ENCODE results near the gene HPS1. TPM values are rescaled to one million over a fixed set of nuclear protein-coding genes. Genes with fewer than 3 reads are reported as not detected.

The HPS1 gene
- total and polyA plus RNA-seq, 2 of the 8 experiments (the other 6 are each of a cell fraction or from before 2014, with no cell fraction given) = 38.7 to 61.7 TPM

DNA sequence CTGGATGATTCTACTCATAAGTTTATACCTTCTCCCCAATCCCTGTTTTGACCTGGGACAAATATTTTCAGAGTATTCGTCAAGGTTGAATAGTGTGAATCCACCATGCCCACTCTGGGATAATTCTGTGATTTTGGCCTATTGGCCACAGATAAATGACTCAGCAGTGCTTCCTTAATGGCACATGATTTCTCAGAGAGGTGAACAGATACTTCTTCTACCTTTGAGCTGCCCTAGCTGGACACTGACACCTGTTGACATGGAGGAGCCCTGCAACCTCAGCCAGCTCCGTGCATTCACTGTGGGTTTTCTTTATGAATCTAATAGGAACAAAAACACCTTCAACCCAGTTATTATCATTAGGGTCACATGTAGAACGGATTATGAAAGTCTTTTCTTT lies 40.9 kb upstream of the HPS1 start:
- H3K23me2 ChIP-seq (ENCODE audit: low read depth, low read length) = no peaks in the 10 kb centered on the region
- ChIA-PET POLR2A (ENCODE audit: partially characterized antibody) (interaction anchor here (1.5 kb wide), 1 partner anchor 62 kb away, joined by 3 read pairs; no protein-coding TSS in a partner anchor), CTCF (ENCODE audit: partially characterized antibody) (no interaction called here)
- no peak overlapping the region for H3K4ac ChIP-seq (replicated peaks; ENCODE audit: insufficient read length, low read depth, low read length)
- no peak overlapping the region for H3K4me3 ChIP-seq (ENCODE audit: extremely low read depth in 1 of 4, insufficient read depth in 2 of 4, low read depth in 3 of 4, low read length in 4 of 4)
- H3K9me3 ChIP-seq (ENCODE audit: insufficient read depth in 2 of 2, low read depth in 1 of 2, low read length in 1 of 2) = peaks cover 3% of the 10 kb centered on the region in 2 experiments; a peak in 2 of 4 replicates
- DNase-seq (ENCODE audit: low read depth in 1 of 2, low spot score in 2 of 2) = no peak
- H3K9ac ChIP-seq (replicated peaks in 1 of 4; ENCODE audit: extremely low read depth in 1 of 4, low read depth in 3 of 4, low read length in 3 of 4) = no peak overlapping the region
- H2BK5ac ChIP-seq (ENCODE audit: low read depth, low read length) = no peak overlapping the region
- H4K8ac ChIP-seq (ENCODE audit: extremely low read depth, insufficient read depth, low read length) = no peak overlapping the region
- H4K20me1 ChIP-seq (replicated peaks in 1 of 2; ENCODE audit: control insufficient read depth in 1 of 2, insufficient read depth in 2 of 2, low read length in 2 of 2) = no peaks in the 10 kb centered on the region
- 92% methylated on average over 3 of the region's 3 CpGs; no CpG with 5 or more reads in 1 of the 2 experiments for WGBS, 2 experiments (ENCODE audit: extremely low coverage in 1 of 2, insufficient coverage in 1 of 2, insufficient read length in 1 of 2, insufficient replicate concordance in 2 of 2, low coverage in 1 of 2, low lambda C conversion rate in 2 of 2, missing lambda C conversion rate in 1 of 2)
- H3K14ac ChIP-seq (ENCODE audit: insufficient read length) = no peak overlapping the region
- H4K5ac ChIP-seq (ENCODE audit: insufficient read length, low read depth, low read length) = no peak overlapping the region
- H3K18ac ChIP-seq (ENCODE audit: extremely low read depth, low read length) = no peak overlapping the region
- no peak for FAIRE-seq
- H2AFZ ChIP-seq (ENCODE audit: low read length) = no peak overlapping the region
- TF ChIP-seq, protein P1, sequence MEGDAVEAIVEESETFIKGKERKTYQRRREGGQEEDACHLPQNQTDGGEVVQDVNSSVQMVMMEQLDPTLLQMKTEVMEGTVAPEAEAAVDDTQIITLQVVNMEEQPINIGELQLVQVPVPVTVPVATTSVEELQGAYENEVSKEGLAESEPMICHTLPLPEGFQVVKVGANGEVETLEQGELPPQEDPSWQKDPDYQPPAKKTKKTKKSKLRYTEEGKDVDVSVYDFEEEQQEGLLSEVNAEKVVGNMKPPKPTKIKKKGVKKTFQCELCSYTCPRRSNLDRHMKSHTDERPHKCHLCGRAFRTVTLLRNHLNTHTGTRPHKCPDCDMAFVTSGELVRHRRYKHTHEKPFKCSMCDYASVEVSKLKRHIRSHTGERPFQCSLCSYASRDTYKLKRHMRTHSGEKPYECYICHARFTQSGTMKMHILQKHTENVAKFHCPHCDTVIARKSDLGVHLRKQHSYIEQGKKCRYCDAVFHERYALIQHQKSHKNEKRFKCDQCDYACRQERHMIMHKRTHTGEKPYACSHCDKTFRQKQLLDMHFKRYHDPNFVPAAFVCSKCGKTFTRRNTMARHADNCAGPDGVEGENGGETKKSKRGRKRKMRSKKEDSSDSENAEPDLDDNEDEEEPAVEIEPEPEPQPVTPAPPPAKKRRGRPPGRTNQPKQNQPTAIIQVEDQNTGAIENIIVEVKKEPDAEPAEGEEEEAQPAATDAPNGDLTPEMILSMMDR (IDR thresholded peaks at IDR 0.05; ENCODE audit: control extremely low read depth in 1 of 3, insufficient read depth in 1 of 3, low read depth in 1 of 3, low read length in 3 of 3) = peak in 2 of 3 experiments; percentile 5 to 16; a peak in 2 of 4 replicates
- peak; percentile 8 to 33; a peak in 3 of 4 replicates for TF ChIP-seq RAD21 (IDR thresholded peaks at IDR 0.05 in 1 of 2, conservative IDR thresholded peaks at IDR 0.05 in 1 of 2; ENCODE audit: low read depth in 2 of 2, low read length in 2 of 2)
- TF ChIP-seq RBBP5 (IDR thresholded peaks at IDR 0.05; ENCODE audit: borderline replicate concordance, low read depth, low read length) = no peak
- H2BK15ac ChIP-seq (ENCODE audit: low read length) = no peak overlapping the region
- no peak overlapping the region for H3K23ac ChIP-seq (ENCODE audit: insufficient read length)
- H2BK12ac ChIP-seq (ENCODE audit: low read depth, low read length) = no peak overlapping the region
- H3K27me3 ChIP-seq (replicated peaks in 1 of 4; ENCODE audit: control insufficient read depth in 3 of 4, extremely low read depth in 1 of 4, insufficient read depth in 3 of 4, low read length in 3 of 4) = no peaks in the 10 kb centered on the region
- no peak overlapping the region for H3K56ac ChIP-seq (replicated peaks; ENCODE audit: insufficient read length, low read depth, low read length)
- no peaks in the 10 kb centered on the region for H3K36me3 ChIP-seq (ENCODE audit: control insufficient read depth in 2 of 4, insufficient read depth in 4 of 4, low read length in 3 of 4)
- no peaks in the 10 kb centered on the region for H3K79me2 ChIP-seq (ENCODE audit: control insufficient read depth in 1 of 2, insufficient read depth in 2 of 2, low read length in 2 of 2)
- no peak overlapping the region for H2BK20ac ChIP-seq (ENCODE audit: low read length)
- no peak overlapping the region for H4K91ac ChIP-seq (replicated peaks; ENCODE audit: insufficient read length, low read length)
- no peaks in the 10 kb centered on the region for H3K79me1 ChIP-seq (ENCODE audit: low read depth, low read length)
- no peak overlapping the region for H2AK5ac ChIP-seq (ENCODE audit: low read depth, low read length)
- no peak overlapping the region for H3K27ac ChIP-seq (ENCODE audit: low read depth, low read length)
- H2BK120ac ChIP-seq (replicated peaks; ENCODE audit: low read depth, low read length) = no peak overlapping the region
- no peak overlapping the region for H3K4me2 ChIP-seq (ENCODE audit: insufficient read depth in 1 of 2, low read depth in 2 of 2, low read length in 2 of 2)
- no peaks in the 10 kb centered on the region for H3K4me1 ChIP-seq (replicated peaks in 1 of 4; ENCODE audit: control insufficient read depth in 3 of 4, insufficient read depth in 4 of 4, low read length in 3 of 4)

All from H1 (cell line).